ENCODE results near the gene HOXC4.

- TF ChIP-seq CTCF (IDR thresholded peaks at IDR 0.05): no peak
- TF ChIP-seq POLR2A (IDR thresholded peaks at IDR 0.05; ENCODE audit: low read depth): no peak
- TF ChIP-seq EP300 (IDR thresholded peaks at IDR 0.05): no peak
- no peak for TF ChIP-seq POLR2AphosphoS5 (IDR thresholded peaks at IDR 0.05)
Measured at GRCh38 chr12:54059668-54060067, 6.0 kb downstream of the HOXC4 start.
